OCI-LY1 (cell line): ENCODE data around the gene SLC35F6.

Experiments
- EZH2 ChIP-seq: fragments of 200-600 bp; sonication (generic), shearing (Covaris generic); IDR thresholded peaks from 2 replicates; pipeline ENCODE4 v1.8.0; 2017; ENCODE audit warnings: borderline replicate concordance, mixed run types, mild to moderate bottlenecking, antibody characterized with exemption, low read length, moderate library complexity, mixed read lengths
- TF ChIP-seq, protein P1 (sequence below): fragments of 200-600 bp; sonication (generic), shearing (Covaris generic); IDR thresholded peaks from 2 replicates; pipeline ENCODE4 v1.5.1; 2017; ENCODE audit warnings: mild to moderate bottlenecking, antibody characterized with exemption, low read length, moderate library complexity, mixed read lengths

DNA sequence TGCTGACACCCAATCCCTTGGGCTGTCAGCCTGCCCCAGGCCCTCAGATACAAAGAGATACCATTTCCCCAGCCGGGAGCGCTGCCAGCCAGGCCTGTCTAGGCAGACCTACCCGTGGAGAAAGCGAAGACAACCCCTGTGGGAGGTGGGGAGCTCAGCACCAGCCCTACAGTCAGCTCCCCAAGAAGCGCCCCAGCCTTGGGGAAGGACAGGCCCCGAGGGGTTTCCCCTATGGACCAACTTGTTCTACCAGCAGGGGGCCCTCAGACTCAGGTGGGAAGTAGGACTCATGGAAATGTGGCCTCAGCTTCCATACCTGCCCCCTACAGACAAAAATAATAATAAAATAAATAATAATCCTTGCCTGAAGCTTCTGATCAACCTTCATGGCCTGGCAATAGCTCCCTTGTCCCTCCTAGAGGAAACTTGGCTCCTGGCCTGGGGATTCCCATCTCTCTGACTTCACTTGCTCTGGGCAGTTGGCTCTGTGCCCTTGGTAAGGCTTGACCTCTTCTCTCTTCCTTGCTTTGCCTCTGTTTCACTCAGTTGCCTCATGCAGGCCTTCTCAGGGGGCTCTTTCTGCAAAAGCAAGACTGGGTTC lies 7.0 kb downstream of the SLC35F6 start:
- TF ChIP-seq, protein P1, sequence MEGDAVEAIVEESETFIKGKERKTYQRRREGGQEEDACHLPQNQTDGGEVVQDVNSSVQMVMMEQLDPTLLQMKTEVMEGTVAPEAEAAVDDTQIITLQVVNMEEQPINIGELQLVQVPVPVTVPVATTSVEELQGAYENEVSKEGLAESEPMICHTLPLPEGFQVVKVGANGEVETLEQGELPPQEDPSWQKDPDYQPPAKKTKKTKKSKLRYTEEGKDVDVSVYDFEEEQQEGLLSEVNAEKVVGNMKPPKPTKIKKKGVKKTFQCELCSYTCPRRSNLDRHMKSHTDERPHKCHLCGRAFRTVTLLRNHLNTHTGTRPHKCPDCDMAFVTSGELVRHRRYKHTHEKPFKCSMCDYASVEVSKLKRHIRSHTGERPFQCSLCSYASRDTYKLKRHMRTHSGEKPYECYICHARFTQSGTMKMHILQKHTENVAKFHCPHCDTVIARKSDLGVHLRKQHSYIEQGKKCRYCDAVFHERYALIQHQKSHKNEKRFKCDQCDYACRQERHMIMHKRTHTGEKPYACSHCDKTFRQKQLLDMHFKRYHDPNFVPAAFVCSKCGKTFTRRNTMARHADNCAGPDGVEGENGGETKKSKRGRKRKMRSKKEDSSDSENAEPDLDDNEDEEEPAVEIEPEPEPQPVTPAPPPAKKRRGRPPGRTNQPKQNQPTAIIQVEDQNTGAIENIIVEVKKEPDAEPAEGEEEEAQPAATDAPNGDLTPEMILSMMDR = peak; percentile 43; the same call in 1 of the 2 replicates
- TF ChIP-seq EZH2 = no peak
